Liver (tissue), 9 donors: ENCODE data around the gene OR2S2. TPM values are rescaled to one million over a fixed set of nuclear protein-coding genes. Genes with fewer than 3 reads are reported as not detected.

Experiments used
- DNase-seq: peaks from one replicate; pipeline ENCODE4 v3.0.0-alpha.2; 2017; ENCODE audit warnings: low spot score
- H3K27ac ChIP-seq, 2 donors: one replicate each; pipeline ENCODE4 v1.7.0; 2013; ENCODE audit warnings: inconsistent platforms in 2 of 2, low read length in 2 of 2, control low read depth in 1 of 2, low read depth in 1 of 2, mild to moderate bottlenecking in 1 of 2
- H3K27me3 ChIP-seq, 4 donors: one replicate each; pipeline versions ENCODE4 v1.6.1 to v1.7.0; 2013; ENCODE audit warnings: low read length in 3 of 4, inconsistent platforms in 1 of 4, mild to moderate bottlenecking in 1 of 4, moderate library complexity in 1 of 4; ENCODE audit not compliant: control insufficient read depth in 4 of 4, insufficient read depth in 4 of 4
- H3K36me3 ChIP-seq, 4 donors: one replicate each; pipeline versions ENCODE4 v1.6.1 to v1.7.0; 2013; ENCODE audit warnings: low read length in 3 of 4, mild to moderate bottlenecking in 3 of 4, low read depth in 1 of 4, moderate library complexity in 1 of 4; ENCODE audit not compliant: control insufficient read depth in 4 of 4, insufficient read depth in 3 of 4
- H3K4me1 ChIP-seq, 4 donors: one replicate each; pipeline versions ENCODE4 v1.6.1 to v1.7.0; 2013; ENCODE audit warnings: low read length in 3 of 4, mild to moderate bottlenecking in 3 of 4, moderate library complexity in 1 of 4; ENCODE audit not compliant: control insufficient read depth in 4 of 4, insufficient read depth in 4 of 4
- H3K4me3 ChIP-seq, 3 donors: one replicate each; pipeline versions ENCODE4 v1.6.1 to v1.7.0; 2013; ENCODE audit warnings: low read length in 3 of 3, control low read depth in 1 of 3, low read depth in 1 of 3, mild to moderate bottlenecking in 1 of 3
- H3K9ac ChIP-seq, 2 donors: one replicate each; pipeline ENCODE4 v1.7.0; 2013; ENCODE audit warnings: low read length in 2 of 2, mild to moderate bottlenecking in 2 of 2, moderate library complexity in 2 of 2, control low read depth in 1 of 2, low read depth in 1 of 2
- H3K9me3 ChIP-seq, 4 donors: one replicate each; pipeline versions ENCODE4 v1.6.1 to v1.7.0; 2013; ENCODE audit warnings: low read length in 3 of 4; ENCODE audit not compliant: control insufficient read depth in 4 of 4
- ATF3 ChIP-seq: IDR thresholded peaks from 2 replicates; pipeline ENCODE4 v1.6.1; 2016; ENCODE audit warnings: antibody characterized with exemption
- CTCF ChIP-seq: fragments of 150-350 bp; IDR thresholded peaks from 2 replicates; pipeline ENCODE4 v1.5.1; 2017; ENCODE audit warnings: improper control_type of control experiment, low read depth, low read length; ENCODE audit not compliant: missing input control
- EGR1 ChIP-seq, 2 donors: IDR thresholded peaks; 2 replicates each; pipeline ENCODE4 v1.6.1; 2016 to 2018; ENCODE audit warnings: antibody characterized with exemption in 2 of 2, low read depth in 2 of 2
- FOXA1 ChIP-seq: IDR thresholded peaks from 2 replicates; pipeline ENCODE4 v1.6.1; 2016; ENCODE audit warnings: antibody characterized with exemption
- FOXA2 ChIP-seq: IDR thresholded peaks from 2 replicates; pipeline ENCODE4 v1.6.1; 2016; ENCODE audit warnings: antibody characterized with exemption
- GABPA ChIP-seq, 2 donors: IDR thresholded peaks in 1 of 2; conservative IDR thresholded peaks in 1 of 2; 2 replicates each; pipeline ENCODE4 v1.6.1; 2016; ENCODE audit warnings: antibody characterized with exemption in 2 of 2, mild to moderate bottlenecking in 1 of 2, moderate library complexity in 1 of 2
- HNF4A ChIP-seq, 2 donors: conservative IDR thresholded peaks; 2 replicates each; pipeline ENCODE4 v1.6.1; 2016; ENCODE audit warnings: antibody characterized with exemption in 2 of 2, mild to moderate bottlenecking in 2 of 2
- HNF4G ChIP-seq: IDR thresholded peaks from 2 replicates; pipeline ENCODE4 v1.6.1; 2016; ENCODE audit warnings: antibody characterized with exemption
- JUND ChIP-seq, 2 donors: IDR thresholded peaks; 2 replicates each; pipeline ENCODE4 v1.6.1; 2016; ENCODE audit warnings: antibody characterized with exemption in 2 of 2
- MAX ChIP-seq: IDR thresholded peaks from 2 replicates; pipeline ENCODE4 v1.6.1; 2016; ENCODE audit warnings: antibody characterized with exemption
- NR2F2 ChIP-seq: IDR thresholded peaks from 2 replicates; pipeline ENCODE4 v1.6.1; 2016; ENCODE audit warnings: antibody characterized with exemption
- RAD21 ChIP-seq, 2 donors: IDR thresholded peaks; 2 replicates each; pipeline ENCODE4 v1.6.1; 2016; ENCODE audit warnings: antibody characterized with exemption in 2 of 2, mild to moderate bottlenecking in 2 of 2
- REST ChIP-seq: IDR thresholded peaks from 2 replicates; pipeline ENCODE4 v1.6.1; 2016; ENCODE audit warnings: antibody characterized with exemption, mild to moderate bottlenecking
- RXRA ChIP-seq, 2 donors: IDR thresholded peaks; 2 replicates each; pipeline ENCODE4 v1.6.1; 2017 to 2018; ENCODE audit warnings: antibody characterized with exemption in 2 of 2, mild to moderate bottlenecking in 1 of 2
- SP1 ChIP-seq: IDR thresholded peaks from 2 replicates; pipeline ENCODE4 v1.6.1; 2018; ENCODE audit warnings: antibody characterized with exemption, mild to moderate bottlenecking
- TAF1 ChIP-seq: conservative IDR thresholded peaks from 2 replicates; pipeline ENCODE4 v1.6.1; 2016; ENCODE audit warnings: antibody characterized with exemption, mild to moderate bottlenecking
- YY1 ChIP-seq: IDR thresholded peaks from 2 replicates; pipeline ENCODE4 v1.6.1; 2016; ENCODE audit warnings: antibody characterized with exemption, mild to moderate bottlenecking
- WGBS: extraction: QIAGEN DNeasy Blood & Tissue Kit; methylation state at CpG from one replicate; pipeline ENCODE4 v1.1.7; 2013; 5-methylcytosine and 5-hydroxymethylcytosine counted together
- polyA plus RNA-seq, 2 donors: library from polyadenylated mRNA; stranded (reverse) in 1 of 2; unstranded in 1 of 2; fragments of 200-250 nt in 1 of 2; fragments of >200 nt in 1 of 2; fragmentation: Nextera tagmentation in 1 of 2; extraction: Ambion mirVana in 1 of 2; gene quantifications; one replicate each; pipeline versions ENCODE4 v1.2.1 to v1.2.3, GENCODE V29; 2013 to 2015
- total RNA-seq, 2 donors: library from RNA; depleted of rRNA; stranded (reverse); fragments of >200 nt; gene quantifications; one replicate each; pipeline ENCODE4 v1.2.3, GENCODE V29; 2014
- TF ChIP-seq, protein P1 (sequence below): IDR thresholded peaks from 2 replicates; pipeline ENCODE4 v1.6.1; 2016; ENCODE audit warnings: antibody characterized with exemption
- donor health status: healthy.
- donor health status: healthy.
- donor health status: healthy.
- donor health status: healthy.
- donor health status: healthy.

OR2S2 gene
- total and polyA plus RNA-seq, 4 donors = not detected

- TF ChIP-seq ATF3 (no peak), SP1 (no peak), GABPA (IDR thresholded peaks at IDR 0.05 in 1 of 2, conservative IDR thresholded peaks at IDR 0.05 in 1 of 2) (no peak), FOXA2 (no peak)
Measured at GRCh38 chr9:35933550-35934067, 24.3 kb downstream of the OR2S2 start (continued).

- no peak for DNase-seq
- peaks cover 0 to 4% (median 0%) of the 10 kb centered on the region in 4 donors for H3K4me1 ChIP-seq
- no peaks in the 10 kb centered on the region for H3K36me3 ChIP-seq
- no peak overlapping the region for H3K9ac ChIP-seq
- no peaks in the 10 kb centered on the region for H3K27me3 ChIP-seq
- TF ChIP-seq GABPA (IDR thresholded peaks at IDR 0.05 in 1 of 2, conservative IDR thresholded peaks at IDR 0.05 in 1 of 2) (no peak), REST (no peak), HNF4G (no peak), ATF3 (no peak), NR2F2 (no peak), YY1 (no peak), JUND (IDR thresholded peaks at IDR 0.05) (no peak), MAX (no peak), RXRA (IDR thresholded peaks at IDR 0.05) (no peak), RAD21 (IDR thresholded peaks at IDR 0.05) (no peak), FOXA2 (no peak), TAF1 (no peak), EGR1 (IDR thresholded peaks at IDR 0.05; ENCODE audit: low read depth in 2 of 2) (no peak), CTCF (no peak), HNF4A (conservative IDR thresholded peaks at IDR 0.05) (no peak), SP1 (no peak), FOXA1 (no peak)
- TF ChIP-seq, protein P1, sequence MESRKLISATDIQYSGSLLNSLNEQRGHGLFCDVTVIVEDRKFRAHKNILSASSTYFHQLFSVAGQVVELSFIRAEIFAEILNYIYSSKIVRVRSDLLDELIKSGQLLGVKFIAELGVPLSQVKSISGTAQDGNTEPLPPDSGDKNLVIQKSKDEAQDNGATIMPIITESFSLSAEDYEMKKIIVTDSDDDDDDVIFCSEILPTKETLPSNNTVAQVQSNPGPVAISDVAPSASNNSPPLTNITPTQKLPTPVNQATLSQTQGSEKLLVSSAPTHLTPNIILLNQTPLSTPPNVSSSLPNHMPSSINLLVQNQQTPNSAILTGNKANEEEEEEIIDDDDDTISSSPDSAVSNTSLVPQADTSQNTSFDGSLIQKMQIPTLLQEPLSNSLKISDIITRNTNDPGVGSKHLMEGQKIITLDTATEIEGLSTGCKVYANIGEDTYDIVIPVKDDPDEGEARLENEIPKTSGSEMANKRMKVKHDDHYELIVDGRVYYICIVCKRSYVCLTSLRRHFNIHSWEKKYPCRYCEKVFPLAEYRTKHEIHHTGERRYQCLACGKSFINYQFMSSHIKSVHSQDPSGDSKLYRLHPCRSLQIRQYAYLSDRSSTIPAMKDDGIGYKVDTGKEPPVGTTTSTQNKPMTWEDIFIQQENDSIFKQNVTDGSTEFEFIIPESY = no peak
- no peaks in the 10 kb centered on the region for H3K9me3 ChIP-seq
- no peak overlapping the region for H3K27ac ChIP-seq
- 92% methylated on average over 3 of the region's 3 CpGs for WGBS
- H3K4me3 ChIP-seq = no peak overlapping the region
Measured at GRCh38 chr9:35932735-35933134, 25.2 kb downstream of the OR2S2 start.
